ENCODE data around the gene POLR3G. TPM values are rescaled to one million over a fixed set of nuclear protein-coding genes. Genes with fewer than 3 reads are reported as not detected.

Gene POLR3G
- total RNA-seq, 4 donors from 2014 or later = 2.7 to 7.2 (median 4.9) TPM

GRCh38 chr5:90514520-90514919 is 39.9 kb downstream of the POLR3G start:
- TF ChIP-seq CTCF (IDR thresholded peaks at IDR 0.05) (no peak), EP300 (IDR thresholded peaks at IDR 0.05) (no peak), POLR2A (IDR thresholded peaks at IDR 0.05) (no peak)
- no peaks in the 10 kb centered on the region for H3K9me3 ChIP-seq
- 77 to 88% methylated on average over 3 of the region's 3 CpGs for WGBS, 2 donors
- no peaks in the 10 kb centered on the region for H3K27me3 ChIP-seq
- H3K36me3 ChIP-seq = peaks cover 0 to 15% (median 0%) of the 10 kb centered on the region in 3 donors
- no peak overlapping the region for H3K27ac ChIP-seq
- H3K4me1 ChIP-seq = no peaks in the 10 kb centered on the region
- DNase-seq (ENCODE audit: low spot score in 2 of 2) = no peak
- H3K4me3 ChIP-seq = no peak overlapping the region

GRCh38 chr5:90518661-90519060 is 44.0 kb downstream of the POLR3G start:
- no peaks in the 10 kb centered on the region for H3K4me1 ChIP-seq
- peaks cover 0 to 41% (median 0%) of the 10 kb centered on the region in 3 donors for H3K36me3 ChIP-seq
- no peaks in the 10 kb centered on the region for H3K27me3 ChIP-seq
- no peak overlapping the region for H3K27ac ChIP-seq
- no peak overlapping the region for H3K4me3 ChIP-seq
- H3K9me3 ChIP-seq = no peaks in the 10 kb centered on the region
- DNase-seq (ENCODE audit: low spot score in 2 of 2) = no peak
- TF ChIP-seq CTCF (IDR thresholded peaks at IDR 0.05) (no peak), EP300 (IDR thresholded peaks at IDR 0.05) (no peak), POLR2A (IDR thresholded peaks at IDR 0.05) (no peak)

- H3K9me3 ChIP-seq = no peaks in the 10 kb centered on the region
- H3K27ac ChIP-seq = no peak overlapping the region
- no peaks in the 10 kb centered on the region for H3K27me3 ChIP-seq
- H3K36me3 ChIP-seq = peaks cover 0 to 45% (median 0%) of the 10 kb centered on the region in 3 donors
- no peak for TF ChIP-seq CTCF (IDR thresholded peaks at IDR 0.05)
- no peak for TF ChIP-seq POLR2A (IDR thresholded peaks at IDR 0.05)
- TF ChIP-seq EP300 (IDR thresholded peaks at IDR 0.05) = no peak
- no peaks in the 10 kb centered on the region for H3K4me1 ChIP-seq
- no peak for DNase-seq (ENCODE audit: low spot score in 2 of 2)
- WGBS, 2 donors = 90 to 97% methylated on average over 7 of the region's 7 CpGs
- H3K4me3 ChIP-seq = no peak overlapping the region
Observed at GRCh38 chr5:90519081-90519480, 44.4 kb downstream of the POLR3G start.

GRCh38 chr5:90528601-90529193 is 54.0 kb downstream of the POLR3G start:
- Histone ChIP-seq H3K9me3 (no peaks in the 10 kb centered on the region), H3K4me3 (peak overlapping the region; percentile 64 to 92 (median 80)), H3K4me1 (peaks cover 0 to 37% (median 6%) of the 10 kb centered on the region in 4 donors), H3K27me3 (no peaks in the 10 kb centered on the region), H3K36me3 (peaks cover 0 to 18% (median 0%) of the 10 kb centered on the region in 3 donors), H3K27ac (peak overlapping the region; percentile 89 to 98 (median 94))
- WGBS, 2 donors = 3 to 5% methylated on average over 18 of the region's 18 CpGs
- TF ChIP-seq POLR2A (IDR thresholded peaks at IDR 0.05) (no peak), EP300 (IDR thresholded peaks at IDR 0.05) (no peak), CTCF (IDR thresholded peaks at IDR 0.05) (no peak)
- peak in 1 of 2 donors; percentile 11 for DNase-seq (ENCODE audit: low spot score in 2 of 2)

- peak; percentile 93 for DNase-seq (ENCODE audit: low spot score in 2 of 2)
- Histone ChIP-seq H3K36me3 (peaks cover 0 to 11% (median 0%) of the 10 kb centered on the region in 3 donors), H3K27ac (peak within 1 kb of the TSS; percentile 89 to 98 (median 94)), H3K4me3 (peak within 1 kb of the TSS; percentile 64 to 92 (median 80)), H3K4me1 (peaks cover 0 to 37% (median 6%) of the 10 kb centered on the region in 4 donors), H3K9me3 (no peaks in the 10 kb centered on the region), H3K27me3 (no peaks in the 10 kb centered on the region)
- TF ChIP-seq CTCF (IDR thresholded peaks at IDR 0.05) (no peak), POLR2A (IDR thresholded peaks at IDR 0.05) (peak; percentile 48 to 92), EP300 (IDR thresholded peaks at IDR 0.05) (peak; percentile 55 to 97)
- 0% methylated on average over 32 to 44 of the region's 64 CpGs for WGBS, 2 donors
Observed at GRCh38 chr5:90529194-90529938, 54.7 kb downstream of the POLR3G start, which contains the start of gene LYSMD3. LYSMD3 (minus strand) TSS chr5:90529584; CDS start chr5:90525289, 4,295 bp downstream.
